Astrocyte (in vitro differentiated cells and primary cell): ENCODE measurements around the gene RNF41.

Experiments
- EZH2 ChIP-seq: IDR thresholded peaks from 2 replicates; pipeline ENCODE4 v1.6.1; 2012; ENCODE audit warnings: mild to moderate bottlenecking, low read length, inconsistent platforms; ENCODE audit not compliant: insufficient read depth
- TF ChIP-seq, protein P1 (sequence below): IDR thresholded peaks from 2 replicates; pipeline ENCODE4 v1.5.1; 2011; ENCODE audit warnings: low read depth, mild to moderate bottlenecking, inconsistent platforms, low read length, moderate library complexity; ENCODE audit not compliant: insufficient read depth

DNA sequence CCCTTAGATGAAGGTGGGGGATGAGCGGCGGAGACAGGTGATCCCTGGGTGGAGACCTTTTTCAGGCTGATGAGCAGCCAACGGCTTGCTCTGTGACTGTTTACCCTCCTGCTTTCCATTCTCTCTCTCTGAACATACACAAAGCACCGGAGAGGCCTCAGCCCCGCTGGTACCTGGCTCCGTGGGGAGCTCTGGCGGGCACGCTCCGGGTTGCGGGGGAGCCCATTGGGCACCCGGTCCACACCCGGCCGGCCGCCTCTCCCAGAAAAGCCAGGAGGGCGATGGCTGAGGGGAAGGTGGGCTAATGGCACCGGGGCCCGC is 33.0 kb downstream of the RNF41 start:
- TF ChIP-seq, protein P1, sequence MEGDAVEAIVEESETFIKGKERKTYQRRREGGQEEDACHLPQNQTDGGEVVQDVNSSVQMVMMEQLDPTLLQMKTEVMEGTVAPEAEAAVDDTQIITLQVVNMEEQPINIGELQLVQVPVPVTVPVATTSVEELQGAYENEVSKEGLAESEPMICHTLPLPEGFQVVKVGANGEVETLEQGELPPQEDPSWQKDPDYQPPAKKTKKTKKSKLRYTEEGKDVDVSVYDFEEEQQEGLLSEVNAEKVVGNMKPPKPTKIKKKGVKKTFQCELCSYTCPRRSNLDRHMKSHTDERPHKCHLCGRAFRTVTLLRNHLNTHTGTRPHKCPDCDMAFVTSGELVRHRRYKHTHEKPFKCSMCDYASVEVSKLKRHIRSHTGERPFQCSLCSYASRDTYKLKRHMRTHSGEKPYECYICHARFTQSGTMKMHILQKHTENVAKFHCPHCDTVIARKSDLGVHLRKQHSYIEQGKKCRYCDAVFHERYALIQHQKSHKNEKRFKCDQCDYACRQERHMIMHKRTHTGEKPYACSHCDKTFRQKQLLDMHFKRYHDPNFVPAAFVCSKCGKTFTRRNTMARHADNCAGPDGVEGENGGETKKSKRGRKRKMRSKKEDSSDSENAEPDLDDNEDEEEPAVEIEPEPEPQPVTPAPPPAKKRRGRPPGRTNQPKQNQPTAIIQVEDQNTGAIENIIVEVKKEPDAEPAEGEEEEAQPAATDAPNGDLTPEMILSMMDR, result no peak
- TF ChIP-seq EZH2, result no peak
